Stimulated activated CD4-positive, alpha-beta T cell treated with anti-CD3 and anti-CD28 coated beads, Interleukin-15, amount 100 ng/mL, for 48 hours (primary cell): ENCODE measurements around the gene FCN1.
"Not testable (repeated sequence)": the region's sequence is repeated elsewhere in the genome, so short reads cannot be mapped to it uniquely, and the experiment has no call there.

Experiments used
- DNase-seq, 2 donors: peaks; one replicate each; pipeline ENCODE4 v3.0.0-alpha.2; 2020; ENCODE audit warnings: low read depth in 2 of 2

The FCN1 gene

GRCh38 chr9:134917431-134918373 is at the start of gene FCN1:
TSS of gene FCN1 (minus strand) at chr9:134917912. CDS start at chr9:134917871, 41 bp downstream.
- DNase-seq = no peak

DNA sequence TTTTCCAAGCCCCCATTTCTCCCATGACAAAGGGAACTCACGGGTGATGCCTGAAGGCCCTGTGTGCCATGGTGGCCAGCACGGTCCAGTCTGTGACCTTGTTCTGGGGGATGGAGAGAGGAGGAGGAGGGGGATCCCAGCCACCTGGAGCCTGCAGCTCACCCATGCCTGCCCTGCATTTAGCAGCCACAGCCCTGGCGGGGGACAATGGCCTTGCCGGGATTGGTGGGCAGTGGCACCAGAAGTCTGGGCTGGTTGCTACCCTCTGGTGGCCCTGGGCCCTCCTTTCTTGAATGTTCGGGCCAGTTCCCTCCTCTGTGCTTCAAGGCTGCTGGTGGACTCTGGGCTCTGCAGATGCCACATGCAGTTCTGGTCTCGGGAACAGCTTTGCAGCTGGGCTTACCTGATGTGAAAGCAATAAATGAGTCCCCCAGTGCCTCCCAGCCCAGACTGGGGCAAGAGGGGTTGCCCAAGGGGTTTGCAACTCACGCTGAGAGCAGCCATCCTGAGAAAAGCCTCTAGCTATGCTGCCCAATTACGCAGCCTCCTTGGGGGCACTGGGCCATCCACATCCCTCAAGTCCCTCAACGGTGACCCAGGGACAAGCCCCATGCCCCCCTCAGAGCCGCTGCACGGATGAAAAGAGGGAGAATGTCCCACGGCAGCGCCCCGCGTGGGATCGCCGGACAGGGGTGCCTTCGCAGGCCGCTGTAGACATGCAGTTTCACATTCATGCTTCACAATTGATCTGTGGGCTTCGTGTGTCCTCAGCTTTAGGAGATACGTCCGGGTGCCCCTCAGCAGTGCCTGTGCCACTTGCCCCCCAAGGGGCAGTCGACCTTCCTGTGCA is 49.2 kb upstream of the FCN1 start:
- no peak for DNase-seq

DNA sequence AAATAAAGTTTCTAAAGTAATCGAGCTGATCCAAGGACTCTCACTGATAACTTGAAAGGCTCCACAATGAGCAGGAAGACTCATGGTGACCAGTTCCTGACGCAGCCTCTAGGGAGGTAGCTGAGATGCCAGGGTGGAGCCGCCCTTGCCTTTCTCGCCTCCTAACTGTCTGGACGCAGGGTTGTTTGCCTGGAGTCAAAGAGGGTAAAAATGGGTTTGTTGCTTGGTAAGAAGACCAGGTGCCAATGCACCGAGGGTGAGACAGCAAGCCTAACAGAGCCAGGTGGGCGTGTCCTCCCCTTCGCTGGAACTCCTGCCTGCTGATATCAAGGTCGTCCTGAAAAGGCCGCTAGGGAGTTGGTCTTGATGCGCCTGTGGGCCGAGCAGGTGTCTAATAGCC is 48.6 kb upstream of the FCN1 start:
- DNase-seq = no peak

GRCh38 chr9:134965851-134966250 is 48.1 kb upstream of the FCN1 start:
- DNase-seq = no peak

GRCh38 chr9:134965411-134965810 is 47.7 kb upstream of the FCN1 start:
- no peak for DNase-seq

DNA sequence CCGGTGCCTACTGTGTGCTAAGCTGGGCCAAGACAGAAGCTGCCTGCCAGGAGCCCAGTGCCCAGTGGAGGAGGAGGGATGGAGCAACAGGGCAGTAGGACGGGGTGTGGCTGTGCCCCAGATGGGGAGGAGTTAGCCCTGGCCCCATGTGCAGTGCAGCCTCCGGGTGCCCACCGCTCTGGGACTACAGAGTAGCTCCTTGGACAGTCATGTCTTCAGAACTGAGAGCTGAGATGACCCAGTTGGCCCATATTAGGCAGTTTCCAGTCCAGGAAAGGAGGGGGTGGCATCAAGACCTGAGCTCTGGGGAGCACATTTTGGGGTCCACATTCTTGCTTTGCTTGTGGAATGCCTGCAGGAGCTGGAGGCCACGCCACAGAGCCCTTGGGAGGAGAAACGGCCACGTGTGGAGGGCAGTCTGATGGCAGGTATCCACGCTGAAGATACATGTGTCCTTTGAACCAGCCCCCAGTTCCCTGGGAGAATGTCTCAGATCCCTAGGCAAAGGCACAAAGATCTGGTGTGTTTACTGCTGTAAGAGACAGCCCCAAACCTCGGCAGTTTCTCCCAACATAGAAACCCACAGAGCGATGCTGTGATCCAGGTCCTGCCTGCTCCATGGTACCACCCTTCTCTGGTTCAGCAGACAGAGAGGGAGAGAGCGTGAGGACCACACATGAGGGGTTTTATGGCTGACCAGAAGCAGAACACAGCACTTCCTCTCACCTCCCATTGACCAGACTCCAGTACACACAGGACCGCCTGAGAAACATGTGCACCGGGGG is 46.8 kb upstream of the FCN1 start:
- no peak for DNase-seq

- no peak for DNase-seq
Measured at GRCh38 chr9:134963546-134963945, 45.8 kb upstream of the FCN1 start.

GRCh38 chr9:134962973-134963364 is 45.3 kb upstream of the FCN1 start:
- DNase-seq = no peak

GRCh38 chr9:134962065-134962972 is 44.6 kb upstream of the FCN1 start:
- DNase-seq = no peak

DNA sequence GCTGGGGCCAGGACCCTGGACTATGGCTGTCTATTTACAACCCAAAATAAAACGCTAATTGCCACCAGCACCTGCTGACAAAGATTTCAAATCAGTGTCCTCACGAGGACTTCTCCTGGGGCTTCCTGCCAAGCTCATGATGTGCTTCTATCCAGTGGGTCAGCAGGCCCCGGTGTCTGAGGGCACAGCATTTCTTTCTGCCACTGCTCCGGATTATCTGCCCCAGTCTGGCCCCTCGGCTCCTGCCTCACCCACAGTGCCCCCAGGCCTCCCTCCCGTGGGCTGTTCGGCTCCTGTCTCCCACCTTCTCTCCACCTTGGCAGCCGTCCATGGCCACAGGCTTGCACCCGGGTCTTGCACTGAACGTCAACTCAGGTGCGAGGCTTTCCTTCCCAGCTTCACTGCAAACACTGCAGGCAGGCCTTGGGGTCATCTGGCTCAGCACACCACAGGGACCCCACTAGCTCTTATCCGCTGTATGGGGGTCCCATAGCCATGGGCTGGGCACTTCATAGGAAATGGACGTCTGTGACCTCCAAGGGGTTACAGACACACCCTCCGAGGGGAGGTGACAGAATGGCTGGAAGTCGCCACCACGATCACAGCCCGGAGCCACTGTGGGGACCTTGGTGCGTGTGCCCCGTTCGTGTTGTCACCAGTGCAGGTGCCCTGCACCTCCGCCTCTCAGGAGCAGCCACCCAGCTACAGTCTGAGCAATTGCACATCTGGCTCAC is 43.8 kb upstream of the FCN1 start:
- no peak for DNase-seq

GRCh38 chr9:134960701-134961181 is 43.0 kb upstream of the FCN1 start:
- DNase-seq = no peak

DNA sequence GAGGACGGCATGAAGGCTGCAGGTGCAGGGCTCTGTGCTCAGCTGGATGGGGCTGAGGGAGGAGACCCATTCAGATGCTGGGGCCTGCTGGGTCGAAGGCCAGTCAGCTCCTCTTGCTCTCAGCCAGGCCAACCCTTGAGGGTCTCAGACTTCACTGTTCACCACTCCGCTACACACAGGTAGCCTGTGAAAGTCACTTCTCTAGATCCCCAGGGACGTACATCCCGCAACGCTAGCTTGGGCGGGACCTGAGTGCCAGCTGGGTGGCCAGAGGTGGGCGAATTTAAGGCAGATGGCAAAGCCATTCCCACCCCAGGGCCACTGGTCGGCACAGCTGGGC is 42.2 kb upstream of the FCN1 start:
- no peak for DNase-seq

GRCh38 chr9:134959126-134959970 is 41.6 kb upstream of the FCN1 start:
- DNase-seq = no peak

GRCh38 chr9:134957945-134958227 is 40.2 kb upstream of the FCN1 start:
- DNase-seq = no peak

GRCh38 chr9:134957165-134957944 is 39.6 kb upstream of the FCN1 start:
- no peak for DNase-seq

- DNase-seq = not testable (repeated sequence)
Measured at GRCh38 chr9:134956387-134956786, 38.7 kb upstream of the FCN1 start.

- no peak for DNase-seq
Measured at GRCh38 chr9:134955801-134956200, 38.1 kb upstream of the FCN1 start.

DNA sequence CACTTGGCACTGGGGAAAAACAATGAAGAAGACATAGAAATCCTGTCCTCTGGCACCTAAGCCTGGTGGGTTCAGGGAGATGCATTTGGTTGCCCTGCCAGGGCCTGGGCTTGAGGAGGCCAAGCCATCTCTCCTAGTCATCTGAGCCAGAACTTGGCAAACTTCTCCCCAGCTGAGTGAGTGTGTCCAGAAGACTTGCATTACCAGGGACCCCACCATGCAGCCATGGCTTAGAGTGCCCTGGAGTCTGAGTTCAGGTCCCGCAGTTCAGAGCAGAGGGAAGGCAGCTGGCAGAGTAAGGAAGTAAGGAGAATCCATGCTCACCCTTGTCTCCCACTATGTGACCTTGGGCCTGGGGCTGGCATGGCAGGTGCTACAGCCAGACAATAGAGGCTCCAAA is 37.4 kb upstream of the FCN1 start:
- no peak for DNase-seq

DNA sequence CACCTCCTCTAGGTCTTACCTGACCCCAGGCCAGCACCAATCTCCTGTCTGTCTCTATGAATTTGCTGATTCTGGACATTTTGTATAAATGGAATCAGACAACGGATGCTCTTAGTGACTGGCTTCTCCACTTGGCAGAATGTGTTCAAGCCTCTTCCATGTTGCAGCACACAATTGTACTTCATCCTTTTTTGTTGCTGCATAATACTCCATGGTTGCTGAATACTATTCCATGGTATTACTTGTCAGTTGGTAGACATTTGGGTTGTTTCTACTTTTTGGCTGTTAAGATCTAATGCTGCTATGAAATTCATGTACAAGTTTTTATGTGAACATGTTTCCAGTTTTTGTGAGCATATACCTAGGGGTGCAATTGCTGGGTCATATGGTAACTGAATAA is 34.3 kb upstream of the FCN1 start:
- no peak for DNase-seq
